ENCODE measurements around the gene RERE.

RERE gene

GRCh38 chr1:8461351-8462110, 355.9 kb downstream of the RERE start:
- no peak for TF ChIP-seq CTCF (IDR thresholded peaks at IDR 0.05; ENCODE audit: extremely low read depth, missing control alignments)
- DNase-seq (ENCODE audit: low spot score): no peak

GRCh38 chr1:8460784-8461183, 356.7 kb downstream of the RERE start:
- DNase-seq (ENCODE audit: low spot score): no peak
- TF ChIP-seq CTCF (IDR thresholded peaks at IDR 0.05; ENCODE audit: extremely low read depth, missing control alignments): no peak

DNA sequence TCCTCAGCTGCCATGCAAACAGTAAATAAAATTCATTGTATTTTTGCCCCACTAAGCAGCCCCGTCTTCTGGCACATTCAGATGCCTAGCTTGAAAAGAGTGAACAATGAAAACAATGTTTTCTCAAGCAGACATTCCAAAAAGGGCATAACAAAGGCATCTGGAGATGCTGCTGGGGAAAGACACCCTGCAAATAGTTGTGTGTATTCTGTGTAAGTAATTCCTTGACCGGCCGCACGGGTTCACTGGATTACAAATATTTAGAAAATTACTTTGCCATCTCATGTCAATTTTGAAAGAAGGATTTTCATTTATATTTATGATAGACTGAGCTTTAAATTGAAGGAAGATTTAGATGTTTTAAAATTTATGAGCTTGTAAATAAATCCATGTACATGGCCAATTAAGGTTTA, 357.3 kb downstream of the RERE start:
- no peak for TF ChIP-seq CTCF (IDR thresholded peaks at IDR 0.05; ENCODE audit: extremely low read depth, missing control alignments)
- DNase-seq (ENCODE audit: low spot score): no peak

DNA sequence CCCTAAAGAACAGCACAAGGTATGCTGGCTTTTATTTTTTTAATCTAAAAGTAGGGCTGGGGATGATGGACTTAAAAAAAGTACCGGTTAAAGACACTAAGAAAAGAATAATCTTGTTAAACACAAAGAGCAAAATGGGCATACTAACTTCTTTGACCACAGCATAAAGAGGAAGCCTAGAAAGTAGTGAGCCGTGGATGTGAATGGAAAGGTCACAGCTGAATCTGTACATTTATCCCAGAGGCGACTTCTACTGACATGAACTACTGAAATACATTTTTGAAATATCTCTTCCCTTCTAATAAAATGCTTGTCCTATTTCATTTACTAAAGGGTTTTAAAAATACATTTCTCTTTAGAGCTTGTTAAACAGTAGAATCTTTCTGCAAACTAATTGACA, 358.8 kb downstream of the RERE start:
- no peak for DNase-seq (ENCODE audit: low spot score)
- no peak for TF ChIP-seq CTCF (IDR thresholded peaks at IDR 0.05; ENCODE audit: extremely low read depth, missing control alignments)

DNA sequence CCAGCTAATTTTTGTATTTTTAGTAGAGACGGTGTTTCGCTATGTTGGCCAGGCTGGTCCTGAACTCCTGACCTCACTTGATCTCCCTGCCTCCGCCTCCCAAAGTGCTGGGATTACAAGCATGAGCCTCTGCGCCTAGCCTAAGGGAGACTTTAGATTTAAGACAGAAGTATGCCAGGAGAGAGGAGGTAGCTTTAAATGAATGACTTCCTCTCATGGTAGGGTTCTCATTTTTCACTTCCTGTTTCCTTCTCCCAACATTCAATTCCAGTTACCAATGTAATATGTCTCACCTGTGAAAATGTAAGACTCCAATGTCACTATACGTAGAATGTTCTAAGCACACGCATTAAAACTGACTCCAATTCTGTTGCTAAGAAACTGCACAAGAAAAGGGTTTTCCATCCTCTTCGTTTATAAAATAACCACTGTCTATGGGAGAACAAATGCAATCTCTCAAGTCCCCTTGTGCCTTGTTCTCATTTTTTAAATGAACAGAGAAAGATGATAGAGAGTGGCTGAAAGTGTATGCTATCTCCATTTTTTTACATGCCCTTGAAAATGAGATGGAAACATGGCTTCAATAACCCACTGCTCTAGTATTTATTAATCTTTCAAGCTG, 359.6 kb downstream of the RERE start:
- DNase-seq (ENCODE audit: low spot score): no peak
- no peak for TF ChIP-seq CTCF (IDR thresholded peaks at IDR 0.05; ENCODE audit: extremely low read depth, missing control alignments)

GRCh38 chr1:8456991-8457390, 360.4 kb downstream of the RERE start:
- TF ChIP-seq CTCF (IDR thresholded peaks at IDR 0.05; ENCODE audit: extremely low read depth, missing control alignments): no peak
- DNase-seq (ENCODE audit: low spot score): no peak

GRCh38 chr1:8456308-8456912, 361.0 kb downstream of the RERE start:
- no peak for DNase-seq (ENCODE audit: low spot score)
- TF ChIP-seq CTCF (IDR thresholded peaks at IDR 0.05; ENCODE audit: extremely low read depth, missing control alignments): no peak
